Spleen (tissue), 7 donors: ENCODE data around the gene CCL17.

Experiments used
- POLR2AphosphoS5 ChIP-seq, 3 donors: sonication (generic); formaldehyde crosslinking; IDR thresholded peaks; one replicate each; pipeline ENCODE4 v1.5.1; 2017; ENCODE audit warnings: antibody characterized with exemption in 3 of 3
- TF ChIP-seq, protein P1 (sequence below), 11 experiments: fragments of 200-600 bp in 7 of 11; fragments of 450-650 bp in 4 of 11; sonication (generic) in 4 of 11; IDR thresholded peaks in 8 of 11; conservative IDR thresholded peaks in 3 of 11; 1 replicate in 7 of 11; 2 replicates in 4 of 11; pipeline versions ENCODE4 v1.4.0 to v1.8.0; 2016 to 2021; ENCODE audit warnings: antibody characterized with exemption in 11 of 11, inconsistent platforms in 4 of 11, mild to moderate bottlenecking in 1 of 11
- donor health status: DM: no; HTN: no; CAD: no; lungs with moderate emphysema.
- donor health status: DM: no; HTN: no; CAD: no.
- donor health status: DM: no; HTN: no; CAD: no.

DNA sequence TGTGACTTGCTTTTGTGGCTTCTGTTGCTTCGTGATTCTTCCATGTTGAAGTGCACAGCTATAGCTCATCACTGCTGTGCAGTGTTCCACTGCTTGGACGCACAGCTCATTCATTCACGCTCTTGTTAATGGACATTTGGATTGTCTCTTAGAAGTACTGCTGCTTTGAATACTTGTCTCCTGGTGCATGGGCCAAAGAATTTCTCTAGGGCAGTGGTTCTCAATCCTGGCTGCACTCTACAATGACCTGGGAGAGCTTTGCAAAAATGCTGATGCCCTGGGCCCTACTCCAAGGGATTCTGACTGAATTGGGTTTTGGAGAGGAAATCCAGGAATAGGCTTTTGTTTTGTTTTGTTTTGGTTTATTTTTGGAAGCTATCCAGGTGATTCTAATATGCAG lies 20.0 kb downstream of the CCL17 start:
- TF ChIP-seq POLR2AphosphoS5 (IDR thresholded peaks at IDR 0.05), result no peak
- TF ChIP-seq, protein P1, sequence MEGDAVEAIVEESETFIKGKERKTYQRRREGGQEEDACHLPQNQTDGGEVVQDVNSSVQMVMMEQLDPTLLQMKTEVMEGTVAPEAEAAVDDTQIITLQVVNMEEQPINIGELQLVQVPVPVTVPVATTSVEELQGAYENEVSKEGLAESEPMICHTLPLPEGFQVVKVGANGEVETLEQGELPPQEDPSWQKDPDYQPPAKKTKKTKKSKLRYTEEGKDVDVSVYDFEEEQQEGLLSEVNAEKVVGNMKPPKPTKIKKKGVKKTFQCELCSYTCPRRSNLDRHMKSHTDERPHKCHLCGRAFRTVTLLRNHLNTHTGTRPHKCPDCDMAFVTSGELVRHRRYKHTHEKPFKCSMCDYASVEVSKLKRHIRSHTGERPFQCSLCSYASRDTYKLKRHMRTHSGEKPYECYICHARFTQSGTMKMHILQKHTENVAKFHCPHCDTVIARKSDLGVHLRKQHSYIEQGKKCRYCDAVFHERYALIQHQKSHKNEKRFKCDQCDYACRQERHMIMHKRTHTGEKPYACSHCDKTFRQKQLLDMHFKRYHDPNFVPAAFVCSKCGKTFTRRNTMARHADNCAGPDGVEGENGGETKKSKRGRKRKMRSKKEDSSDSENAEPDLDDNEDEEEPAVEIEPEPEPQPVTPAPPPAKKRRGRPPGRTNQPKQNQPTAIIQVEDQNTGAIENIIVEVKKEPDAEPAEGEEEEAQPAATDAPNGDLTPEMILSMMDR (IDR thresholded peaks at IDR 0.05 in 8 of 11, conservative IDR thresholded peaks at IDR 0.05 in 3 of 11), result no peak
